Liver (tissue), 2 donors: ENCODE measurements around the gene TPM4.

ENCODE experiments used
- TF ChIP-seq, protein P1 (sequence below): fragments of 150-350 bp; IDR thresholded peaks from 2 replicates; pipeline ENCODE4 v1.5.1; 2017; ENCODE audit warnings: improper control_type of control experiment, low read depth, low read length; ENCODE audit not compliant: missing input control
- TF ChIP-seq, protein P2 (sequence below): IDR thresholded peaks from 2 replicates; pipeline ENCODE4 v1.6.1; 2016; ENCODE audit warnings: antibody characterized with exemption
- TF ChIP-seq, protein P3 (sequence below): IDR thresholded peaks from 2 replicates; pipeline ENCODE4 v1.6.1; 2016; ENCODE audit warnings: antibody characterized with exemption, mild to moderate bottlenecking
- donor health status: healthy.

DNA sequence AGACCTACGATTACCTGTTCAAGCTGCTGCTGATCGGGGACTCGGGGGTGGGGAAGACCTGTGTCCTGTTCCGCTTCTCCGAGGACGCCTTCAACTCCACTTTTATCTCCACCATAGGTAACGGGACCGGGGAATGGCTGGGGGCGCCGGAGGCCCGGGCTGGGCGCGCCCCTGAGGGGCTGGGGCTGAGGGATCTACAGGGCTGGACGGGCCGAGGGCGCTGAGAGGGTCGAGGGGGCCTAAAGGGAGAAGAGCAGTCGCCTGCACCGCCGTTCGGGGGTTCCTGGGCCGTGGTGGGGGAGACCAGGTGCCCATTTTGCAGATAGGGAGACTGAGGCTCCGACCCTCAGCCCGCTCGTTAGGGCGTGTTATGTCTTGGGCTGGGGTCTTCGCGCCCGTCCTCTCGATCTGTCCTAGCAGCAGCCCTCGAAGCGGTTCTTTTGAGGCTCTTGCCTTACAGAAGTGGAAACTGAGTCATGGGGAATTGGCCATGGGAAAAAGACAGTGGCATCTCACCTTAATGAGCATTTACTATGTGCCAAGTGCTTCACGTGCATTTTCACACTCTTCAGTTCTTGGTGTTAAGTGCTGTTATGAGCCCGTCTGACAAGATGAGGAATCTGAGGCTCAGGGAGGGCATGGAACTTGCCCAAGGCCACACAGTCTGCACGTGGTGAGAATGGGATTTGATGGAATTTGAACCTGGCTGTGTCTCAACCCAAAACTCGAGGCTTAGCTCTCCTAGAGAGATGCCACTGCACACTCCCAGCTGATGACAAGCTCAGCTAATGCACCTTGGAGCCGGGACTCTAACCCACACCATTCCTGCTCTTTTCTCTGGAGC lies 35.8 kb downstream of the TPM4 start:
- TF ChIP-seq, protein P1, sequence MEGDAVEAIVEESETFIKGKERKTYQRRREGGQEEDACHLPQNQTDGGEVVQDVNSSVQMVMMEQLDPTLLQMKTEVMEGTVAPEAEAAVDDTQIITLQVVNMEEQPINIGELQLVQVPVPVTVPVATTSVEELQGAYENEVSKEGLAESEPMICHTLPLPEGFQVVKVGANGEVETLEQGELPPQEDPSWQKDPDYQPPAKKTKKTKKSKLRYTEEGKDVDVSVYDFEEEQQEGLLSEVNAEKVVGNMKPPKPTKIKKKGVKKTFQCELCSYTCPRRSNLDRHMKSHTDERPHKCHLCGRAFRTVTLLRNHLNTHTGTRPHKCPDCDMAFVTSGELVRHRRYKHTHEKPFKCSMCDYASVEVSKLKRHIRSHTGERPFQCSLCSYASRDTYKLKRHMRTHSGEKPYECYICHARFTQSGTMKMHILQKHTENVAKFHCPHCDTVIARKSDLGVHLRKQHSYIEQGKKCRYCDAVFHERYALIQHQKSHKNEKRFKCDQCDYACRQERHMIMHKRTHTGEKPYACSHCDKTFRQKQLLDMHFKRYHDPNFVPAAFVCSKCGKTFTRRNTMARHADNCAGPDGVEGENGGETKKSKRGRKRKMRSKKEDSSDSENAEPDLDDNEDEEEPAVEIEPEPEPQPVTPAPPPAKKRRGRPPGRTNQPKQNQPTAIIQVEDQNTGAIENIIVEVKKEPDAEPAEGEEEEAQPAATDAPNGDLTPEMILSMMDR = no peak
- TF ChIP-seq, protein P2, sequence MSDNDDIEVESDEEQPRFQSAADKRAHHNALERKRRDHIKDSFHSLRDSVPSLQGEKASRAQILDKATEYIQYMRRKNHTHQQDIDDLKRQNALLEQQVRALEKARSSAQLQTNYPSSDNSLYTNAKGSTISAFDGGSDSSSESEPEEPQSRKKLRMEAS = peak; percentile 20
- TF ChIP-seq, protein P3, sequence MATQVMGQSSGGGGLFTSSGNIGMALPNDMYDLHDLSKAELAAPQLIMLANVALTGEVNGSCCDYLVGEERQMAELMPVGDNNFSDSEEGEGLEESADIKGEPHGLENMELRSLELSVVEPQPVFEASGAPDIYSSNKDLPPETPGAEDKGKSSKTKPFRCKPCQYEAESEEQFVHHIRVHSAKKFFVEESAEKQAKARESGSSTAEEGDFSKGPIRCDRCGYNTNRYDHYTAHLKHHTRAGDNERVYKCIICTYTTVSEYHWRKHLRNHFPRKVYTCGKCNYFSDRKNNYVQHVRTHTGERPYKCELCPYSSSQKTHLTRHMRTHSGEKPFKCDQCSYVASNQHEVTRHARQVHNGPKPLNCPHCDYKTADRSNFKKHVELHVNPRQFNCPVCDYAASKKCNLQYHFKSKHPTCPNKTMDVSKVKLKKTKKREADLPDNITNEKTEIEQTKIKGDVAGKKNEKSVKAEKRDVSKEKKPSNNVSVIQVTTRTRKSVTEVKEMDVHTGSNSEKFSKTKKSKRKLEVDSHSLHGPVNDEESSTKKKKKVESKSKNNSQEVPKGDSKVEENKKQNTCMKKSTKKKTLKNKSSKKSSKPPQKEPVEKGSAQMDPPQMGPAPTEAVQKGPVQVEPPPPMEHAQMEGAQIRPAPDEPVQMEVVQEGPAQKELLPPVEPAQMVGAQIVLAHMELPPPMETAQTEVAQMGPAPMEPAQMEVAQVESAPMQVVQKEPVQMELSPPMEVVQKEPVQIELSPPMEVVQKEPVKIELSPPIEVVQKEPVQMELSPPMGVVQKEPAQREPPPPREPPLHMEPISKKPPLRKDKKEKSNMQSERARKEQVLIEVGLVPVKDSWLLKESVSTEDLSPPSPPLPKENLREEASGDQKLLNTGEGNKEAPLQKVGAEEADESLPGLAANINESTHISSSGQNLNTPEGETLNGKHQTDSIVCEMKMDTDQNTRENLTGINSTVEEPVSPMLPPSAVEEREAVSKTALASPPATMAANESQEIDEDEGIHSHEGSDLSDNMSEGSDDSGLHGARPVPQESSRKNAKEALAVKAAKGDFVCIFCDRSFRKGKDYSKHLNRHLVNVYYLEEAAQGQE = no peak
